GM18526 (cell line): ENCODE data around the gene CCN2.

ENCODE experiments used
- POLR2A ChIP-seq: IDR thresholded peaks from 3 replicates; pipeline ENCODE4 v1.6.1; 2011; ENCODE audit not compliant: insufficient read length; ENCODE audit errors: extremely low read depth

Gene CCN2, protein sequence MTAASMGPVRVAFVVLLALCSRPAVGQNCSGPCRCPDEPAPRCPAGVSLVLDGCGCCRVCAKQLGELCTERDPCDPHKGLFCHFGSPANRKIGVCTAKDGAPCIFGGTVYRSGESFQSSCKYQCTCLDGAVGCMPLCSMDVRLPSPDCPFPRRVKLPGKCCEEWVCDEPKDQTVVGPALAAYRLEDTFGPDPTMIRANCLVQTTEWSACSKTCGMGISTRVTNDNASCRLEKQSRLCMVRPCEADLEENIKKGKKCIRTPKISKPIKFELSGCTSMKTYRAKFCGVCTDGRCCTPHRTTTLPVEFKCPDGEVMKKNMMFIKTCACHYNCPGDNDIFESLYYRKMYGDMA

GRCh38 chr6:131950767-131951575 lies at the start of gene CCN2:
CCN2 (minus strand) TSS chr6:131951372; CDS start chr6:131951172, 200 bp downstream.
- no peak for TF ChIP-seq POLR2A

DNA sequence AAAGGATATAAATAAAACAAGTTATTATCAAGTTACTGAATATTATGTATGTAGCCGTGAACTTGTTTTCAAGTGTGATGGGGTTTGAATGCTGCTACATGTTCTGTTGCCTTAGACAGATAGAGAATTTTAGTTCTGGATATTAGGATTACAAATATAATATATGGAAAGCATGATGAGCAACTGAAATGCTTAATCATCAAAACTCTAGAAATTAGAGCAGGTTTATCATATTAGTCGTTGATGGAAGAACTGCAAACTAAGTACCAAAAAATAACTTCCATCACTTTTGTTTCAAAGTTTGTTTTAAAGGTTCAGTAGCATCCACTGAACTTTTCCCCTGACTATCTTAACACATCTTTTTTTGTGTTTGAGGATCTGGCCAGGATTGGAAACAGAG lies 49.1 kb upstream of the CCN2 start:
- TF ChIP-seq POLR2A: no peak

DNA sequence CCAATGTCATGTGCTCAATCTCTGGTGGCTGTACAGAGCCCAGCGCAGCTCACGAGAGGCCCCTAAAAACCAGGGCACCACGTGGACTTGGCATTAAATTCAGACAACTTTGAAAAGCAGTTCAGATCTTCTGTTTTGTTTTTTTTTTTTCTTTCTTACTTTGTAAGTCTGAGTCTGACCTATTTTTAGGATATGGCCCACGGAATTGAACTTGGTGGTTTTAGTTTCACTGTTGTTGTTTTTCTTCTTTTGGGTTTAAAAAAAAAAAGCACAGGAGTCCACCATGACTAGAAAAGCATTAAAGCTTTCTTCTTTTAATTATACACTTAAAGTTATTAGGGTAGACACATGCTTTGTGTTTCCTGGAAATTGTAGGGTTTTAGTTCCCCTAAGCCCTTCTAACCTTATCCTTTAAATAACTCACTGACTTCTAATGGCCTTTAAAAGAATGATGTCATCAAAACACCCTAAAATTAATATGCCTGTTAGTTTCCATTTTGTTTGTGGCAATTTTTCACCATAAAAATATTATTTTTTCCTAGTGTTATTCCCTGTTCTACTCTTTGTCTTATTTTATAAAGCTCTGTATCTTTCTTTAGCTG lies 48.5 kb upstream of the CCN2 start:
- TF ChIP-seq POLR2A: no peak

- TF ChIP-seq POLR2A: no peak
Measured at GRCh38 chr6:131998255-131998982, 47.2 kb upstream of the CCN2 start.

DNA sequence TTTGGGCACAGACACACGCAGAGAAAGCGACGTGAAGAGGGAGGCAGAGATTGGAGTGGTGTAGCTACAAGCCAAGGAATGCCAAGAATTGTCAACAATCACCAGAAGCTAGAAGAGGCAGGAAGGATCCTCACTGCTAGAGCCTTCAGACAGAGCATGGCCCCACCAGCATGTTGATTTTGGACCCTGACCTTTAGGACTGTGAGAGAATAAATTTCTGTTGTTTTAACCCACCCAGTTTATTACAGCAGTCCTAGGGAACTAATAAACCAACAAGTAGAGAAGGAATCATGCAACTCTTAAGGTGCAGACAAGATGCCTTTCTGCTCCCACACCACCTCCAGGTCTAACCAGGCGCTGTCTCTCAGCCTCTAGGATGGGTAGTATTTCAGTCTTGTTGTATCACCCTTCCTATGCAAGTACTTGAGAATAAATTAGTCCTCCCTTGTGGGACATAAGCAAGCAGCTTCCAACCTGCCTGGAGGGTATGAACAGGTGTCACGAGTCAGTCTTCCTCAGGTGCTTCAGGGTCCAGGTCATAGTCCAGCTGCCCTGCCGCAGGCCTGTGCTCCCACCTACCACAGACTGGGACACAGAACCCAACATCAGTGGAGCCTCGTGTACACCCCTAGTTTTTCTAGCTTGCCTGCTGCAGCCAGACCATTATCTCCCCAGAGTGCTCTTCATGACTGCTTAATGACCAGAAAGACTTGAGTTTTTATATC lies 46.4 kb upstream of the CCN2 start:
- TF ChIP-seq POLR2A: no peak

DNA sequence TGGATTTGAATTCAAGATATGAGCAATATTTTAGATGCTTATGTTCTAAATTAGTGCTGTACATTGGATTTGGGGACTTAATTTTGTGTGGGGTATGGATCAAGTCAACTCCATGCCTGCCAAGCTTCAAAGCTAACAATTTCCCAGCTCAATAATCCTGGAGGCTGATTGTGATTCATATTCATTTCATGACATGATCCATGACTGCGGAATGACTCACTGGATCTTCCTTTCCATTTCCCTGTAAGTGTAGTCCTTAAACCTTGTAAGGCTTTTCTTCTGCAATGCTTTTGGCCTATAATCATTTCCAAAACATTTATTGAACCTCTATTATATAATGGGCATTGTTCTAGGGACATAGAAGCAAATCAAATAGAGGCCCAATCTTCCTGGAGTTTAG lies 44.7 kb upstream of the CCN2 start:
- TF ChIP-seq POLR2A: no peak

DNA sequence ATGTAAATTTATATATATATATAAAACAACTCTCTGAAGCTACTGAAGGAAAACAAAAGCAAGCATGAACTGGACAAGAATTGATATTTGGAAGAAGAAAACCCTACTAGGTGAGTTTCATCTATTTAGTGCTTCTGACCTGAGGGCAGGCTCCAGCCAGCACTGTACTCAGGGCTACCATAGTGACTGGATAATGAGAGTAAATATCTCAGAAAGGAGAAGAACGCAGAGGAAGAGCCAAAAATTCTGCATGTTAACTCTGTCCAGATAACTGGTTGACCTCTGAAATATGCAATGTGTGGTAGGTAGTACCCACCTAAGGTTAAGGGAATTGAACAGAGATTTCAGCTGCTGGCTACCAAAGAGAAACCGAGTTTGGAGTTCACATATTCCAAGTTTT lies 41.4 kb upstream of the CCN2 start:
- no peak for TF ChIP-seq POLR2A

- no peak for TF ChIP-seq POLR2A
Measured at GRCh38 chr6:131989036-131989435, 37.9 kb upstream of the CCN2 start.

- no peak for TF ChIP-seq POLR2A
Measured at GRCh38 chr6:131982740-131983259, 31.6 kb upstream of the CCN2 start.

DNA sequence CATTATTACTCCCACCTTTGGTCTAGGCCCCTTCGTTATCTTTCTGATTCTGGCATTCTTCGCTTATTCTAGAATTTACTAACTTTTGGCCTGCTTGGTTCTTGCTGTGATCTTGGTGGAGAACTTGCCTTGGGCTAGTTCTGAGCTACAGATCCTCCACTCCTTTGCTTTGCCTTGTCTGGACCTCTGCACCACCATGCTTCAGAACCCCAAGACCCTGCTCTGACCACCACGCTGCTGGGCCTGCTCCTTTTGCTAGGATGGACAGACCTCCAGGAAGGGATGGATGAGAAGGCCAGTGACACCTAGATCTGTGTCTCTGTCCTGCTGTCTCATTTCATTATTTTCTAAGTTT lies 30.4 kb upstream of the CCN2 start:
- no peak for TF ChIP-seq POLR2A

DNA sequence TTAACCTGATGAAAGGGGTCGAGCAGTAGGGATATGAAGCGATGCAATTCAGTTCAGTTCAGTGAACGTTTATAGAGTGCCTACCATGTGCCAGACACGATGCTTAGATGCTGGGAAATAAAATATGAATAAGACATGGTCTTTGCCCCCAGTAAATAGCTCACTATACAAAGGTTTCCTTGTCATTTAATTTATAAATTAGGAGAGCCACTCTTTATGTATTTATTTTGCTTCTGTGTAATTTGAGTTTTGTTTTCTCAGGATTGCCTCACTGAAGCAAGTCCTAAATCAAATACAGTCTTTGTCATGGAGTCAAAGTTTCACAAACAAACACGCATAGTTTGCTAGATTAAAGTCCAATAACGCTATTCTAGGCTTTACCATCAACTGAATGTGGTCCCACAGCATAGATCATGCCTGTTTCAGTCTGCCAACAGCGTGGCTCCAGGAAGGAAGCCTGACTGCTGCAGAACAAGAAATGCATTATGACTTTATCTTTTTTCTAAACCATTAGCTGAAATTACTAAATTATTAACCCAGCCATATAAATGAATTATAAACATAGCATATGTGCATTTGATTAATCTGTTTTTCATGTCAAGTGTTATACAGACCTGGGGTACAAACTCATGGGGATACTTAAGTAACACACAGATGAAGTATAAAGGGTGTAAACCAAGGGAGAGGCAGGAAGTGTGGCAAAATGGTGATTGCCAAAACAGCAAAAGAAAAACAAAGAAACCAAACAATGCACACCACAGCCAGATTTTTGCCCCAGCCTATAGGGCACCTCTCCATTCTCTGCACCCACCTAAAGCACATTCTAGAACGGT lies 29.8 kb upstream of the CCN2 start:
- no peak for TF ChIP-seq POLR2A

GRCh38 chr6:131980338-131980790 lies 29.2 kb upstream of the CCN2 start:
- no peak for TF ChIP-seq POLR2A

GRCh38 chr6:131979515-131980337 lies 28.6 kb upstream of the CCN2 start:
- no peak for TF ChIP-seq POLR2A
